GM11168 (cell line): Measurements from ENCODE around the gene LMLN.
"Not testable (repeated sequence)": the region's sequence is repeated elsewhere in the genome, so short reads cannot be mapped to it uniquely, and the experiment has no call there.

Experiments used
- in situ Hi-C: fragments of 300-500 bp; cut with MboI; formaldehyde crosslinking; loops from one replicate; pipeline ENCODE4 v1.12.0; 2022; ENCODE audit warnings: low sequenced_read_pairs; ENCODE audit not compliant: unreplicated experiment

Gene LMLN

GRCh38 chr3:198021320-198021719 lies 61.3 kb downstream of the LMLN start:
- in situ Hi-C loops: no loop called here

DNA sequence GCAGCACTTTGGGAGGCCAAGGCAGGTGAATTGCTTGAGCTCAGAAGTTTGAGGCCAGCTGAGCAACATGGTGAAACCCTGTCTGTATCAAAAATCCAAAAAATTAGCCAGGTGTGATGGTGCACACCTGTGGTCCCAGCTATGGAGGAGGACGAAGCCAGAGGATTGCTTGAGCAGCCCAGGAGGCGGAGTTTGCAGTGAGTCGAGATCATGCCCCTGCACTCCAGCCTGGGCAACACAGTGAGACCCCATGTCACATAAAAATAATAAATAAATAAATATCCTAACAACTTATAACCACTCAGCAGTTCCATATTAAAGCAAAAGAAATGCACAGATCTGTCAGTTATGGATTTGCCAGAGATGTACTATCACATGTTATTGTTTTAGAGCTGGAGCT lies 62.6 kb downstream of the LMLN start:
- in situ Hi-C loops: no loop called here

DNA sequence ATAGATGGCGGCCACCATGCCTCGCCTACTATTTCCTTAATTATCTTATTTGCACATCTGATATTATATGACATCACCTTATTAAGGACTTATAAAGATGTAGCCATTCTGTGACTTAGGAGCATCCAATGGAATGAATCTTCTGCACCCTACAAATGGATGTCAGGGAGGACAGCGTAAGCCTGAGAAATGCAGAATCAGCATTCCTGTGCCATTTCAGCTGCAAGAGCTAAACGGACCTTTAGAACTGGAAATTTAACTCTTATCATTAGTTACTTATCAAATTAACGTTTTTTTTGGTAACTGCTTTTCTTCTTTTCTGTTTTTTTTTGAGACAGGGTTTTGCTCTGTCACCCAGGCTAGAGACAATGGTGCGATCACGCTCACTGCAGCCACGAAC lies 65.6 kb downstream of the LMLN start:
- in situ Hi-C loops: no loop called here

- in situ Hi-C loops: no loop called here
Measured at GRCh38 chr3:198026620-198027019, 66.6 kb downstream of the LMLN start.

GRCh38 chr3:198027045-198027798 lies 67.2 kb downstream of the LMLN start:
- in situ Hi-C loops: no loop called here

DNA sequence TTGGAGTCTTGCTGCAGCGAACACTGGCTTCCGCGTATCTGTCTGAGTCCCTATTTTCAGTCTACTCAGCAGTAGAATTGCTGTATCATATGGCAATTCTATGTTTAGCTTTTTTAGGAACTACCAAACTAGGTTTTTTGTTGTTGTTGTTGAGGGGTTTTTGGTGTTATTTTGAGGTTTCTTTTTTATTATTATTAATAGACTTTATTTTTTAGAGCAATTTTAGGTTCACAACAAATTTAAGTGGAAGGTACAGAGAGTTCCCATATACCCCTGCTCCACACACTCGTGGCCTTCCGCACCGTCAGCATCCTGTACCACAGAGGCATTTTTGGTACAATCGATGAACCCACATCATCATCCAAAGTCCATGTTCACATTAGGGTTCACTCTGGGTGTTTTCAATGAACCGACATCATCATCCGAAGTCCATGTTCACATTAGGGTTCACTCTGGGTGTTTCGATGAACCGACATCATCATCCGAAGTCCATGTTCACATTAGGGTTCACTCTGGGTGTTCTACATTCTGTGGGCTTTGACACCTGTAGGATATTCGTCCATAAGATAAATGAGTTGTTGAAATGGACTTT lies 67.9 kb downstream of the LMLN start:
- in situ Hi-C loops: no loop called here

GRCh38 chr3:198028718-198029117 lies 68.7 kb downstream of the LMLN start:
- in situ Hi-C loops: no loop called here

GRCh38 chr3:198030125-198030524 lies 70.1 kb downstream of the LMLN start:
- in situ Hi-C loops: no loop called here

DNA sequence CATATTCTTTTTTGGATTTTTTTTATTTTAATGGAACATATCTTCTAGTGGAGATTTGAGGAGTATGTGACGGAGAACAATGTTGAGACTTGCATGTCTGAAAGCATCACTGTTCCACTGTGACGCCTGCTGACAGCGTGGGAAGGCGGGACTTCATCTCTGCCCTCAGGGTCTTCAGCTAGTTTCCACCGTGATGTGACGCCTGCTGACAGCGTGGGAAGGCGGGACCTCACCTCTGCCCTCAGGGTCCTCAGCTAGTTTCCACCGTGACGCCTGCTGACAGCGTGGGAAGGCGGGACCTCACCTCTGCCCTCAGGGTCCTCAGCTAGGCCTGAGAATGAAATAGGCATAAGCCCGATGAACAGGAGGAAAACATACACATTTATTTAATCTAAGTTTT lies 70.7 kb downstream of the LMLN start:
- in situ Hi-C loops: no loop called here

GRCh38 chr3:198032039-198032936 lies 72.3 kb downstream of the LMLN start:
- in situ Hi-C loops: no loop called here

- in situ Hi-C loops: no loop called here
Measured at GRCh38 chr3:198043119-198043518, 83.1 kb downstream of the LMLN start.

- in situ Hi-C loops: no loop called here
Measured at GRCh38 chr3:198046120-198046857, 86.3 kb downstream of the LMLN start.

DNA sequence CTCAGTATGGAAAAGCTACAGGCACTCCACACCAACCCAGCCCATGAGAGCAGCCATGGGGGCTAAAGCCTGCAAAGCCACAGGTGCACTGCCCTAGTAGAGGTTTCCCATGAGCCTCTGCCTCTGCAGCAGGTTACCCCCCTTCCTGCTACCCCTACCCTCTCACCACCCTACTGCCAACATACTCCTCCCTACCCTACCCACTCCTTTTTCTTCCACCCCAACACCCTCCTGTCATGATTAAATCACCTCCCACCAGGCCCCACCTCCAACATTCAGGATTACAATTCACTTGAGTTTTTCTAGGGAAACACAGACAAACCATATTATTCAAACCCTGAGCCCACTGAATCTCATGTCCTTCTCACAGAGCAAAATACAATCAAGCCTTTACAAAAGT lies 88.4 kb downstream of the LMLN start:
- in situ Hi-C loops: no loop called here

- in situ Hi-C loops: no loop called here
Measured at GRCh38 chr3:198051836-198052235, 91.8 kb downstream of the LMLN start.

- in situ Hi-C loops: not testable (repeated sequence)
Measured at GRCh38 chr3:198053462-198053861, 93.4 kb downstream of the LMLN start.

DNA sequence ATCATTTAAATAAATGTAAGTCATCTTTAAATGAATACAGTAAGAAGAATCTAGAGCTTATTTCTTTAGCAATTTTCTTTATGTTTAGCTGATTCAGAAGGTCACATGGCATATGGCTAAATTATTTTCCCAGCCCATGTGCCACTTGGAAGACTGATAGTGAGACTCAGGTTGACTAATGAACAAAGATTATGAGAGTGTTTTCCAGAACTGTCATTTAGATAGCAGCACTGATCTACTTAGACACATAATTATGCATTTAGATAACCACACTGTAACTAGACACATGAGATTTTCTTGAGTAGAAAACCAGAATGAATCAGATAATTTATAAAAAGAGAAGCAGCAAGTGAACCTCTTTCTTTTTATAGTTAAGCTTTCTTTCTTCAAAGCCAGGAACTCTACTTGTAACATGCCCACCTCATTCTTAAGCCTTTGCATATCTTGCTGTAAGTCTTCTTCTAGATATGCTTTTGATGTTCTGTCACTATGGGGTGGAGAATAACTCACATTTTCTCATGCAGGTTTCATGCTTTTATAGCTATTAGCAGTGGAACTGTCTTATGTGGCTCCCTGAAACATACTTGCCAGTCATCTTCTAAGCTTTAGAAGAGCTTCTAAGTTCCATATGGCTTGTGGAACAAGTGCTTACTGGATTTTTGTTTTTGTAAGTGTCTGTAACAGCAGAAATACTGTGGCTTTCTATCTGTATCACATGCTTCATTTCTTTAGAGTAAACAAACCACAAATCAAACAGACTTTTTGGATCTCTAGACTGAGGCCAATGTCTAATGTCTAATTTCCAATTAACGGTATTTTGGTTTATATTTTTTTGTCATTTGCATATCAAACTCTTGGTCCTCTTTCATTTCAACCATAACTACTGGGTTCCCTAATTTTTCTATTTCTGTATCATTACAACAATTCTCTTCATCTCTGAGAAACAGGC lies 101.4 kb downstream of the LMLN start:
- in situ Hi-C loops: no loop called here

DNA sequence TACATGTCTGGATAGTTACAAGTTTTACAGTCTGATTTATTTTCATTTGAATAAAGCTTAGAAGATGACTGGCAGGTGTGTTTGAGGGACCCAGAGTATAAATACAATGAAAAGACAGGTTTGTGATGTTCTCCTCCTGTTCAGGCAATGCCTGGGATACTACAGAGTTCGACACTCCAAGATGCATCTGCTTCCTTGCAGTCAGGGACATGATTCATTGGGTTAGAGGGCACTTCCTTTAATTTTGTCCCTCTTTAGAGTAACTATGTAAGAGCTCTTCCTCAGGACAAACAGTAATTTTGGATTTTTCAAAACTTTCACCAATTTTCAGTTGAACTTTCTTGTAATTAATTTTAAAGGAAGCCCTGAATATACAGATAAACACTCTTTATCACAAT lies 102.0 kb downstream of the LMLN start:
- in situ Hi-C loops: no loop called here

- in situ Hi-C loops: no loop called here
Measured at GRCh38 chr3:198064420-198064819, 104.4 kb downstream of the LMLN start.

DNA sequence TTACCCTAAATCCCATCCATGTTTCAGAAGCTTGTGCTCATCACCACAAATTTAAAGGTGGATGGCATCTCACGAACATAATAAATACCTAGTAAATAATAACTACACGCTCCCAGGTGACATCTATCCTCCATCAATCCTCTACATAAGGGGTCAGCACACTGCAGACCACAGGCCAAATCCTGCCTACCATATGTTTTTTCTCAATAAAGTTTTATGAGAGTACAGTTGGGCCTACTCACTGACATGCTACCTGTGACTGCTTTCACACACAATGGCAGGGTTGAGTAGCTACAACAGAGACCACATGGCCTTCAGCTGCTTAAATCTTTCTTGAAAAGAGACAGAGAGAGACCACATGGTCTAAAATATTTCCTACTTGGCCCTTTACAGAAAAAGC lies 105.9 kb downstream of the LMLN start:
- in situ Hi-C loops: no loop called here
